Heart left ventricle (tissue), 16 donors: ENCODE data around the gene ANKRD63. TPM values are rescaled to one million over a fixed set of nuclear protein-coding genes. Genes with fewer than 3 reads are reported as not detected.

ENCODE experiments used
- ATAC-seq, 4 donors: fragments of 200-7000 bp; cut with Tn5 transposase; one replicate each; pipeline ENCODE4 v1.9.1; 2020 to 2022; ENCODE audit warnings: moderate library complexity in 4 of 4, mild to moderate bottlenecking in 3 of 4, moderate number of reproducible peaks in 1 of 4
- DNase-seq, 5 donors: peaks; one replicate each; pipeline ENCODE4 v3.0.0-alpha.2; 2020
- H3K27ac ChIP-seq, 12 donors: fragments of 200-600 bp; sonication (generic) in 4 of 12; one replicate each; pipeline versions ENCODE4 v1.5.0 to v1.8.0; 2016 to 2022; ENCODE audit warnings: mild to moderate bottlenecking in 2 of 12
- H3K27me3 ChIP-seq, 9 donors: fragments of 200-600 bp; sonication (generic) in 2 of 9; one replicate each; pipeline versions ENCODE4 v1.5.1 to v1.8.0; 2016 to 2022; ENCODE audit warnings: mild to moderate bottlenecking in 3 of 9
- H3K36me3 ChIP-seq, 9 donors: fragments of 200-600 bp; sonication (generic) in 2 of 9; one replicate each; pipeline versions ENCODE4 v1.5.0 to v1.8.0; 2018 to 2022; ENCODE audit warnings: mild to moderate bottlenecking in 2 of 9
- H3K4me1 ChIP-seq, 12 donors: fragments of 200-600 bp; sonication (generic) in 4 of 12; one replicate each; pipeline versions ENCODE4 v1.5.0 to v1.8.0; 2016 to 2022; ENCODE audit warnings: mild to moderate bottlenecking in 3 of 12
- H3K4me3 ChIP-seq, 12 donors: fragments of 200-600 bp; sonication (generic) in 4 of 12; one replicate each; pipeline versions ENCODE4 v1.5.0 to v1.8.0; 2017 to 2022; ENCODE audit warnings: mild to moderate bottlenecking in 9 of 12, moderate library complexity in 4 of 12
- H3K9me3 ChIP-seq, 12 donors: fragments of 200-600 bp; sonication (generic) in 4 of 12; one replicate each; pipeline versions ENCODE4 v1.5.0 to v1.8.0; 2016 to 2022; ENCODE audit warnings: mild to moderate bottlenecking in 1 of 12
- POLR2A ChIP-seq, 2 donors: fragments of 450-650 bp; IDR thresholded peaks; one replicate each; pipeline ENCODE4 v1.6.1; 2017; ENCODE audit warnings: antibody characterized with exemption in 2 of 2, mild to moderate bottlenecking in 2 of 2, moderate library complexity in 2 of 2
- WGBS, 4 donors: extraction: QIAGEN DNeasy Blood & Tissue Kit in 2 of 4; methylation state at CpG; one replicate each; pipeline versions ENCODE4 v1.1.5 to v1.1.7; 2013 to 2018; 5-methylcytosine and 5-hydroxymethylcytosine counted together
- intact Hi-C, 10 donors: fragments of 100-400 bp; cut with DNase I; formaldehyde crosslinking; loops; one replicate each; pipeline versions ENCODE4 v1.11.1 to v1.14.2; 2022
- polyA plus RNA-seq, 2 donors: library from polyadenylated mRNA; stranded (reverse); fragments of 200-250 nt; gene quantifications; one replicate each; pipeline ENCODE4 v1.2.3, GENCODE V29; 2013
- total RNA-seq, 9 donors: library from RNA; depleted of rRNA in 2 of 9; stranded (reverse); fragments of >200 nt in 2 of 9; fragmentation: NEBNext Ultra II Directional in 3 of 9; extraction: Animal tissue kit (Norgen Biotek cat#: 25700) in 3 of 9; gene quantifications; one replicate each; pipeline versions ENCODE4 v1.1.0 to v1.2.4, GENCODE V29; 2016 to 2023
- TF ChIP-seq, protein P1 (sequence below), 12 donors: fragments of 200-600 bp; sonication (generic) in 4 of 12; IDR thresholded peaks; one replicate each; pipeline versions ENCODE4 v1.5.0 to v1.8.0; 2018 to 2022; ENCODE audit warnings: antibody characterized with exemption in 12 of 12, mild to moderate bottlenecking in 5 of 12
- donor health status: ischemic (EF 13 %, LVEDD 7.1; RV severe dilation, severe dysfunction).
- donor health status: healthy with polysubstance abuse.
- donor health status: DM: no; HTN: yes; CAD: no.
- donor health status: DM: no; HTN: no; CAD: no.
- donor health status: ischemic (EF 25% LVEDD 6.9; RV normal size, moderate dysfunction).
- donor health status: ischemic (EF 25% LVEDD 5.7; RV mildly dilated, moderate dysfunction).
- donor health status: healthy.
- donor health status: DM: yes; HTN: yes; CAD: no.
- donor health status: ischemic (EF 35%, LVEDD 5.7; RV mildly dilated, moderate dysfunction).
- donor health status: nonischemic (EF 11% LVEDD 7.7; RV severe dilation, severe dysfunction).
- donor health status: DM: yes; HTN: yes; CAD: no.
- donor health status: PGD.
- donor health status: ischemic (EF 29% LVEDD 5.4; RV normal size, mild dysfunction).
- donor health status: nonischemic (EF 23%, LVEDD 6.1; RV moderate dilation, normal function).

Gene ANKRD63
- total and polyA plus RNA-seq, 11 donors: 0.27 to 0.57 (median 0.45) TPM; not detected in 6

DNA sequence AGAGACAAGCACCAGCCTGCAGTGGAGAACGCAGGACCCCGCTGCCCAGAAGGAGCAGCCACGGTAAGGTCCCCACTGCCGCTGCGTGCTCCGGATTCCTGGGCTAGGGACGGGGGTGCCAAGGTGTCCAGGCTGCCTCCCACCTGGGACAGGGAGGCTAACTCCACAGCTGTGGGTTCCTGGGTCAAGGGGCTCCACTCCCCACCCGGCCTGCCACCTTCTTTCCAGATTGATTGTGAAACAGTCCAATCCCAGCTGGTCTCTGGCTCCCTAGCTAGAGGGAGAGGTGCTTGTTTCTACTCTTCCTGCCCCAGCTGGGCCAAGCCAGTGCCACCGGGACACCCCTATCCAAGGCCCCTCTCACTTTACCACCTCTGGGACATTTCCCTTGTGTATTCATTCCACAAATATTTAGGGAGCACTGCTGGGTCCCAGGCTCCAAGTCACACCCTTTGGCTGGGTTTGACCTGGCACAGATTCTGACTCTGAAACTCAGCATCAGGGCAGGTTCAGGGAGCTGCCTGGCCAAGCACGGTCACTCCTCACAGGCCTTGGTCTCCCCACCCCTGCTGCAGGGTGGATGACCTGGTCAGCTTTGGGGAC lies 42.1 kb downstream of the ANKRD63 start:
- Histone ChIP-seq H3K4me1 (peaks cover 0 to 11% (median 3%) of the 10 kb centered on the region in 12 donors), H3K27ac (no peak overlapping the region), H3K36me3 (no peaks in the 10 kb centered on the region), H3K27me3 (peaks cover 0 to 19% (median 0%) of the 10 kb centered on the region in 9 donors), H3K9me3 (no peaks in the 10 kb centered on the region), H3K4me3 (no peak overlapping the region)
- intact Hi-C loops: no loop called here
- DNase-seq: no peak
- TF ChIP-seq, protein P1, sequence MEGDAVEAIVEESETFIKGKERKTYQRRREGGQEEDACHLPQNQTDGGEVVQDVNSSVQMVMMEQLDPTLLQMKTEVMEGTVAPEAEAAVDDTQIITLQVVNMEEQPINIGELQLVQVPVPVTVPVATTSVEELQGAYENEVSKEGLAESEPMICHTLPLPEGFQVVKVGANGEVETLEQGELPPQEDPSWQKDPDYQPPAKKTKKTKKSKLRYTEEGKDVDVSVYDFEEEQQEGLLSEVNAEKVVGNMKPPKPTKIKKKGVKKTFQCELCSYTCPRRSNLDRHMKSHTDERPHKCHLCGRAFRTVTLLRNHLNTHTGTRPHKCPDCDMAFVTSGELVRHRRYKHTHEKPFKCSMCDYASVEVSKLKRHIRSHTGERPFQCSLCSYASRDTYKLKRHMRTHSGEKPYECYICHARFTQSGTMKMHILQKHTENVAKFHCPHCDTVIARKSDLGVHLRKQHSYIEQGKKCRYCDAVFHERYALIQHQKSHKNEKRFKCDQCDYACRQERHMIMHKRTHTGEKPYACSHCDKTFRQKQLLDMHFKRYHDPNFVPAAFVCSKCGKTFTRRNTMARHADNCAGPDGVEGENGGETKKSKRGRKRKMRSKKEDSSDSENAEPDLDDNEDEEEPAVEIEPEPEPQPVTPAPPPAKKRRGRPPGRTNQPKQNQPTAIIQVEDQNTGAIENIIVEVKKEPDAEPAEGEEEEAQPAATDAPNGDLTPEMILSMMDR (IDR thresholded peaks at IDR 0.05): no peak
- no peak for TF ChIP-seq POLR2A (IDR thresholded peaks at IDR 0.05)
- no peak for ATAC-seq
- 91 to 96% (median 92%) methylated on average over 9 to 10 of the region's 10 CpGs for WGBS, 4 donors

DNA sequence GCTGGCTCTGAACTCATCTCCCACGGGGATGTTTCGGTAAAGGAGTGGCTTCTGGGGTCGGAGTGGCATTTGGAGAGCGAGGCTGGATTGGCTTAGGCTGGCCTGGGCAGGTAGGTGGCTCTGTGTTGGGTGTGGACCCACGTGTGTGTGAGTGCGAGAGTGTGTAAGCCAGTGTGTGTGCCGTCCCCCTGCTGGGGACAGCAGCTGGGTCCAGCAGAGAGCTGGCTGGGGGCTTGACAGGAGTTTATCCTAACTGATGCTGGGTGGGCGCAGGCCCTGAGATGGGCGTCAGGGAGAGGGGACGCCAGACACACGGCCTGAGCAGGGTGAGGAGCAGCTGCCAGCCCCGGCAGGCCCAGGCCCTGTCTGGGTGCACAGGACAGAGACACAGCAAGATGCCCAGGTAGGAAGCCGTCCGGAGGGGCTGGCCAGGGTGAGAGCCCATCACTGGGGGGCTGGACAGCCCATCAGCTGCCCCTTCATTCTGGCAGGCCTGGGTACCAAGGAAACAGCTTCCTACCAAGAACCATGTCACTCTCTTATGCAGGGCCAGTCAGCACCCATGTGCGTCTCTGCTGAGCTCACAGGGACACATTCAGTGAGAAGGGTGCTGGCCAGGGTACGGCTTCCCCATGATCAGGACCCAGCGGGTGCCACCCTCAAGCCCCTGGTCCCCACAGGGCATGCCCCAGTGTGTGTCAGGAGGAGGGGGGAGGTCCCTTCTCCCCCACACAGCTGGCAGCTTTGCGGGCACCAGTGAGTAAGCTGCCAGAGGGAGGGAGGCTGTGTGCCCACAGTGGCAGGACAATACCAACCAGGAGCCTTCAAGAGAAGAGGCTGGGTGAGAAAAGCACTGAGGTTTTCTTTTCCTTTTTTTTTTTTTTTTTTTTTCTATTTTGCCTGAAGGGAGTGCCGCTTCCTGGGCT lies 42.9 kb downstream of the ANKRD63 start:
- TF ChIP-seq, protein P1 (IDR thresholded peaks at IDR 0.05): no peak
- no peak for TF ChIP-seq POLR2A (IDR thresholded peaks at IDR 0.05)
- Histone ChIP-seq H3K4me3 (no peak overlapping the region), H3K9me3 (no peaks in the 10 kb centered on the region), H3K27me3 (peaks cover 0 to 19% (median 0%) of the 10 kb centered on the region in 9 donors), H3K4me1 (peaks cover 0 to 19% (median 3%) of the 10 kb centered on the region in 12 donors), H3K27ac (no peak overlapping the region), H3K36me3 (no peaks in the 10 kb centered on the region)
- ATAC-seq (peak in 1 of 4 donors; percentile 14), DNase-seq (no peak)
- intact Hi-C loops: loop anchor here in 1 of 10 donors (10.0 kb wide), 1 partner anchor 75 kb away; no protein-coding TSS in a partner anchor
- WGBS, 4 donors: 80 to 88% (median 83%) methylated on average over 13 to 19 of the region's 19 CpGs

DNA sequence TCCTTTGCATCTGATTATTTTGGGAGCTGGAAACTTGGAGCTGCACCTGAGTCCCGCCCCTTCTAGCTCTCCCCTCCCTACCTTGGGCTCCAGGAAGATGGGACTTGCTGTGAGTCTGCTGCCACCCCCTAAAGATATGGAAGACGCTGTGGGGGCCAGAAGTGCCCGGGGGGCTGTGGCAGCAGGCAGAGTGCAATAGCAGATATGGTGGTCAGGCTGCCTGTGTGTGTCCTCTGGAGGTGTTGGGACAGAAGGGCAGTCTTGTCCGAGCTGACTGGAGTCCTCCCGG lies 43.5 kb downstream of the ANKRD63 start:
- TF ChIP-seq, protein P1 (IDR thresholded peaks at IDR 0.05): no peak
- no peak for TF ChIP-seq POLR2A (IDR thresholded peaks at IDR 0.05)
- Histone ChIP-seq H3K27me3 (peaks cover 0 to 19% (median 0%) of the 10 kb centered on the region in 9 donors), H3K4me1 (peaks cover 0 to 25% (median 3%) of the 10 kb centered on the region in 12 donors), H3K9me3 (no peaks in the 10 kb centered on the region), H3K36me3 (no peaks in the 10 kb centered on the region), H3K4me3 (peak overlapping the region in 11 of 12 donors; percentile 10 to 49 (median 40)), H3K27ac (no peak overlapping the region)
- ATAC-seq (no peak), DNase-seq (no peak)
- intact Hi-C loops: loop anchor here in 1 of 10 donors (10.0 kb wide), 1 partner anchor 75 kb away; no protein-coding TSS in a partner anchor
- 31 to 41% (median 34%) methylated on average over 5 of the region's 5 CpGs for WGBS, 4 donors
